ENCODE measurements around the gene MED16. TPM values are rescaled to one million over a fixed set of nuclear protein-coding genes. Genes with fewer than 3 reads are reported as not detected.

MED16 gene
- total RNA-seq, 1 donor from 2014 or later: 28.8 TPM

DNA sequence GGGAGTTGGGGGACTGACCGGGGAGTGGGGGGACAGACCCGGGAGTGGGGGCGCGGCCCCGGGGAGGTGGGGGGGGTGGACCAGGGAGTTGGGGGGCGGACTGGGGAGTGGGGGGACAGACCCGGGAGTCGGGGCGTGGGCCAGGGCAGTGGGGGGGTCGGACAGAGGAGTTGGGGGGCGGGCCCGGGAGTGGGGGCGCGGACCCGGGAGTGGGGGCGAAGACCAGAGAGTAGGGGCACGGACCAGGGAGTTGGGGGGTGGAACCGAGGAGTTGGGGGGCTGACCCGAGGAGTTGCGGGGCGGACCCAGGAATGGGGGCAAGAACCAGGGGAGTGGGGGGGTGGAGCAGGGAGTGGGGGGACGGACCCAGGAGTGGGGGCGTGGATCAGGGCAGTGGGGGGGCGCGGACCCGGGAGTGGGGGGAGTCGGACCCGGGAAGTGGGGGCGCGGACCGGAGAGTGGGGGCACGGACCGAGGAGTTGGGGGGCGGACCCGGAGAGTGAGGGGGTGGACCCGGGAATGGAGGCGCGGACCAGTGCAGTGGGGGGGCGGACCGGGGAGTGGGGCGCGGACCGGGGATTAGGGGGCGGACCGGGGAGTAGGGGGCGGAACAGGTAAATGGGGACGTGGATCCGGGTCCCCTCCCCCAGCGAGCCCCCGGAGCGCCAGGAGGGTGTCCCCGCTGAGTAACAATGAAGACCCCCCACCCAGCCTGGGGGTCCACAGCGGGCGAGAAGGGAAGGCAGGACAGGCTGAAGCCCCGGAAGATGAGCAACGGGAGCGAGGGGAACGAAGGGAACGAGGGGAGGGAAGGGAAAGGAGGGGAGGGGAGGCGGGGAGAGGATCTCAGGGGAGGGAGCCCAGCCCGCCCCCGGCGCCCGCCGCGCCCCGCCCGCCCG, 19.4 kb upstream of the MED16 start:
- no peak for DNase-seq (ENCODE audit: low spot score)

DNA sequence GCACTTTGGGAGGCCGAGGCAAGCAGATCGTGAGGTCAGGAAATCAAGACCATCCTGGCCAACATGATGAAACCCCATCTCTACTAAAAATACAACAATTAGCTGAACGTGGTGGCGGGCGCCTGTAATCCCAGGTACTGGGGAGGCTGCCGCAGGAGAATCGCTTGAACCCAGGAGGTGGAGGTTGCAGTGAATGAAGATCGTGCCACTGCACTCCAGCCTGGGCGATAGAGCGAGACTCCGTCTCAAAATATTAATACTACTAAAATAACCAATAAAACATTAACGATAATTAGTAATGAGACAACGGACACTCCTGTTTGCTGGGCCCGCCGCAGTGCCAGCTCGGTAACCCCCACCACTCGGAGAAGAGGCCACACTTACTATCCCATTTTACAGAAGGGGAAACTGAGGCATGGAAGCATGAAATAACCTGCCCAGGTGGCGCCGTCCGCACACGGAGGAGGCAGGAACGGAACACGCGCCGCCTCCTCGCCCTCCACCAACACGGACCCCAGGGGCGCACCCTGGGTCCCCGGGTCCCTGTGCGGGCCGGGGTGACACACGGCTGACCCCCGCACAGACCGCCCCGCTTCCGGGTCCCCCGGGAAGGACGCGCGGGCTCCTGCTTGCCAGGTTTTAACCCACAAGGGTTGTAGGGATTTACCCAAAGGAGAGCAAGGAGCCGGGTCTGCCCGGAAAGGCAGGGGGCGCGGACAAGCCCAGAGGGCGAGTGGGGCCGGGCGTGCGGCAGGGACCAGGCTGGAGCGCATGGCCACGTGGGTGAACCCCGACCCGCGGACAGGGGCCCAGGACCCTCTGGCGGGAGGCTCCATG, 18.4 kb upstream of the MED16 start:
- DNase-seq (ENCODE audit: low spot score): no peak

DNA sequence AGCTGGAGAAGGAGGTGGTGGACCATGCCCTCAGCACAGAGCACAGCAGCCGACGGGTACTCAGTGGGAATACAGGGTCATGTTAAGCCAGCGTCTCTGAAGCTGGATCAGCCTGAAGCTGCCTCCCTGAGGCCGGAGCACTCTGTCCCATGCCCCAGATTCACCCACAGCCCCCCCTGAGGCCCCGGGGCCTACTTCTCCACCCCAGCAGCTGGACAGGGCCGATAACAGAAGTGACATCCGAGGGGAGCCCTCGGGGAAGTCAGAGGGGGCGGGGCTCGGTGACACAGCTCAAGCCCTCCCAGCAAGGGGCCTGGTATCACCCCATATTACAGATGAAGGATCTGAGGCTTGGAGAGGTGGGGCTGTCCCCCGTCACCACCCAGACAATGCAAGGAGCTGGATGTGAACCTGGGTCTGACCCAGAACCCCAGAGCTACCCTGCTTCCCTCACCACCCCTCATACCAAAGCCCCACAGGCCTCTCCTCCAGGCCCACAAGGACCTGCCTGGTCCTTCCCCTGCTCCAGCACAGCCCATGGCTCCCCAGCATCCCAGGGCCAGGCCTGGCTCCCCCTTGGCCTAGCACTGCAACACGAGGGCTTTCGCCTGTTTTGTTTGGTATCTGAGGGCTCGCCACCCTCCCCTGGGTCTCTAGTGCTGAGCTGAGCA, 14.3 kb upstream of the MED16 start:
- no peak for DNase-seq (ENCODE audit: low spot score)

DNA sequence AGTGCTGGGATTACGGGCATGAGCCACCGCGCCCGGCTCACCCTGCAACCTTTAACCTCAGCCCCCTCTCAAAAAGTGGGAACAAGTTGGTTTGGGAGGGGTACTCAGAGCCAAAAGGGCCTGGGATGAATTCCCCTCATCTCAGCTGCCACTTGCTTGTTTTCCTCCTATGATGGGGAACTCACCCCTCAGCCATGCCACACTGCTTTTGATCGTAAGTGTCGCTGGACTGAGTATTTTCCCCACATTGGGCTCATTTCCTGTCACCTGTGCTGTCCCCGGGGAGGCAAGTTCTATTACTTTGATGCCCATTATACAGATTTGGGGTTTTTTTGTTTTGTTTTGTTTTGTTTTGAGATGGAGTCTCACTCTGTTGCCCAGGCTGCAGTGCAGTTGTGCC, 13.5 kb upstream of the MED16 start:
- DNase-seq (ENCODE audit: low spot score): no peak

DNA sequence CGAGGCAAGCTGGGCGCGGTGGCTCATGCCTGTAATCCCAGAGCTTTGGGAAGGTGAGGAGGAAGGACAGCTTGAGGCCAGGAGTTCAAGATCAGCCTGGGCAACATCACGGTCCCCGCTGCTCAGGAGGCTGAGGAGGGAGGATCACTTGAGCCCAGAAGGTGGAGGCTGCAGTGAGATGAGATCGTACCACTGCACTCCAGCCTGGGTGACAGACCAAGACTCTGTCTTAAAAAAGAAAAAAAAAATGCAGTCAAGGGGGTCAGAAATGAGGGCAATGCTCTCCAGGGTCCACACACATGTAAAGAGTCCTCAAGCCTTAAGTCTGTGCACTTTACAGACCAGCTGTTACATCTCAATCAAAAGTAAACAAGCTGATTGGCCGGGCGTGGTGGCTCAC, 11.6 kb upstream of the MED16 start:
- no peak for DNase-seq (ENCODE audit: low spot score)

DNA sequence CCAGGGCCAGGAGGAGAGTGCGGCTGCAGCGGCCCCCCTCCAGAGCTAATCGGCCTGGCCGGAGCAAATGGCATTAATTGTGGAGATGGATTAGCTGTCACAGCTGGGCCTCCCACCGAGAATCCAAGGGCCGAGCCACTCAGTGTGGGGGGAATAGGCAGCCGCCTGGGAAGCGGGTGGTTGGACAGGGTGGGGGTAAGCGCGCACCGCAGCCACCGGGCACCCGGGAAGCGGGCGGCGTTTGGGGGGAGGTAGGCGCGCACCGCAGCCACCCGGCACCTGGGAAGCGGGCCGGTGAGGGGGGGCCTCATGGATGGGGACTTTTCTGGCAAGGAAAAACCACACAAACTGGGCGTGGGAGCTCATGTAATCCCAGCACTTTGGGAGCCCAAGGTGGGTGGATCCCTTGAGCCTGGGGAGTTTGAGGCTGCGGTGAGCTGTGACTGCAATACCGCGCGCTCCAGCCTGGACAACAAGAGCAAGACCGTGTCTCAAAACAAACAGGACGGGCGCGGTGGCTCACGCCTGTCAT, 10.3 kb upstream of the MED16 start:
- no peak for DNase-seq (ENCODE audit: low spot score)

DNA sequence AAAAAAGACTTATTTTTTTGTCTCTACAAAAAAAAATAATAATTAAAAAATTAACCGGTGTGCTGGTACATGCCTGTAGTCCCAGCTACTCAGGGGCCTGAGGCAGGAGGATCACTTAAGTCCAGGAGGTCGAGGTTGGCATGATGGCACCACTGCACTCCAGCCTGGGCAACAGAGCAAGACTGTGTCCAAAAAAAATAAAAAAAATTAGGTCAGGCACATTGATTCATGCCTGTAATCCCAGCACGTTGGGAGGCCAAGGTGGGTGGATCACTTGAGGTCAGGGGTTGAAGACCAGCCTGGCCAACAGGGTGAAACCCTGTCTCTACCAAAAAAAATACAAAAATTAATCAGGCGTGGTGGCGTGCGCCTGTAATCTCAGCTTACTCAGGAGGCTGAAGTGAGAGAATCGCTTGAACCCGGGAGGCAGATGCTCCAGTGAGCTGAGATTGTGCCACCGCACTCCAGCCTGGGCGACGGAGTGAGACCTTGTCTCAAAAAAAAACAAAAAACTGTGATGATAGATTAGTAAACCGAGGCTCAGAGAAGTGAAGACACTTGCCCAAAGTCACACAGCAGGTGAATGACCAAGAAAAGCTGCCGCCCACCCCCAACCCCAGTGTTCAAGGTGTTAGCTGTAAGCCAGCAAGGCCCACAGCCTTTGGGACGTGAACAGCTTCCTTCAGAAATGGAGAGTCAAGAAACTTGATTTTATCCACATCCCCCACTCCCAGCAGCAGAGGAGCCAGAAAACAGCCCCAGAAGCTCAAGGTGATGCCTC, 9.6 kb upstream of the MED16 start:
- no peak for DNase-seq (ENCODE audit: low spot score)

DNA sequence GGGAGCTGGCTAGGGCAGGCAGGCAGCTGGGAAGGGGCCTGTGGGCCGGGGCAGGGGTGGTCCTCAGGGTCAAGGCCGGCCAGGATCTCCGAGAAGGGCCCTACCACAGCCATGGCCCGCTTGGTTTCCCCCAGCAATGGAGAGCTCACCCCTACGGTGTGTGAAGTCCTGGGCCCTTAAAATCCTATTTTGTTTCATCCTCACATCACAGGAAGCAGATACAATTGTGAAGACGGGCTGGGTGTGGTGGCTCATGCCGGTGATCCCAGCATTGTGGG, 9.0 kb upstream of the MED16 start:
- DNase-seq (ENCODE audit: low spot score): no peak

DNA sequence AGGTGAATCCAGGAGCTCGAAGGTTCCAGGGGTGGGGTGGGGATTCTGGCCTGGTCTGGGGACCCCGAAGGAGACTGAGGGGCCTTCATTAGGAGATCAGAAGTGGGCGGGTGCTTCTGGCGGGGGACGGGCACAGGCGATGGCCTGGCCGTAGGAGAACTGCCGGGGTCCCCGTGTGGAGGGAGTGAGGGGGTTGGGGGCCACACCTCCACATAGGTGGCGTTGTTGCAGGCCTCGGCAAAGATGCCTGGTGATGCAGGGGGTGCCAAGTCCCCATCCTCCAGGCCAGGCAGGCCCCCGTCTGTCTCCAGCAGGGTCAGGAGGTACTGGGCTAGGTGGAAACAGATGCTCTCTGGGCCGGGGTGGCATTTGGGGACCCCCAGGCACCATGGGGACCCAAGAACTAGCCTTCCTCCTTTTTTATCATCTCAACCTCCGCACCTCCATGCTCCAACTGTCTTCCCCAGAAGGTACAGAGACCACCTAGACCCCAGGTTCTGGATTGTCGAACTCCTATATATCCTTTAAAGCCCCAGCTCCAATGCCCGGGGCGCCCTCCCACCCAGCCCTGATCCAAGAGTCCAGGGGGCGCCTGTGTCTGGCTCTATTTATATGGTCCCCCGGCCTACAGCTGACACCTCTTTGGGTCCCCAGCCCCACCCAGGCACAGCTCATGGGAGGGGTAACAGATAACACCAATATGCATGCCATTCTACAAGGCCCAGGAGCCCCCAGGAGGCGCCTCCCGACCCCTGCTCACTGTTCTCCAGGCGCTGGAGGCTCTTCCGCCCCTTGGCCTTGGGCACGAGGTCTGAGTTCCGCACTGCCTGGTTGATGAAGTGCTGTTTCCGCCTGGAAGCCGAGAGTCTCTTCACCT, 8.5 kb upstream of the MED16 start:
- DNase-seq (ENCODE audit: low spot score): no peak

DNA sequence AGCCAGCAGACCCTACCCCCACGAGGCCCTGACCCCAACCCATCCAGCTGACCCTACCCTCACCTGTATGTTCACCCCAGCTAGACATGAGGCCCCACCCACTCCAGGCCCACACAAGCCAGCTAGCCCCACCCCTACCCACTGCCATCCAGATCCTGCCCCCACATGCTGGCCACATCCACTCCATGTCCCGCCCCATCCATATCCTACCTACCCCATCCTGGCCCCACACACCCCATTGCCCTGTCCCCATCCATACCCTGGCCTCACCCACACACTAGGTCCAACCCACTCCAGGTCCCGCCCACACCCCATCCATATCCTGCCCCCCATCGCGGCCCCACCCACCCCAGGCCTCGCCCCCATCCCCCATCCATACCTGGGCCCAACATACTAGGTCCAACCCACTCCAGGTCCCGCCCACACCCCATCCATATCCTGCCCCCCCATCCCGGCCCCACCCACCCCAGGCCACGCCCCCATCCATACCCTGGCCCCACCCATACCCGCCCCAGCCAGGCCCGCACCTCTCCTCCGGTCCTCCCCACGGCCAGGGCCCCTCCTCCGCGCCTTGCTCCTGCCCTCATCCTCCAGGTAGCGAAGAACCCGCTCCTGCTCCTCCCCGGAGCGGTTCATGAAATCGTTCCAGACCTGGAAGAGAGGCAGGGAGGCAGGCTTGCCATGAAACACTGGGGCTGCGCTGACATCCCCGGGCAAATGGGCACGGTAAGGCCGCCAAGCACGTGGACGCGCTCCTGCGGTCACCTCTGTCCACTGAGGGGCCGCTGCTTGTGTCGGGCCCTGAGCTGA, 7.5 kb upstream of the MED16 start:
- no peak for DNase-seq (ENCODE audit: low spot score)

DNA sequence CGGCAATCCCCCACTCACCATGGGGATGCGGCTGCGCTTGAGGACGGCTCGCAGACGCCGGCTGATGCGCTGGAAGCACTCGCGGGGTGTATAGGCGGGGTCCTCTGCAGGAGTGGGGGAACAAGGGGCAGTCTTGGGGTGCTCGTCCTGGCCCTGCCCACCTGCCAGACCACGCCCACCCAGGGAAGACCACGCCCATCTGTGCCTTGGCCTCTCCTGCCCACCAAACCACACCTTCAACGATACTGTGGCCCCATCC, 7.0 kb upstream of the MED16 start:
- no peak for DNase-seq (ENCODE audit: low spot score)

DNA sequence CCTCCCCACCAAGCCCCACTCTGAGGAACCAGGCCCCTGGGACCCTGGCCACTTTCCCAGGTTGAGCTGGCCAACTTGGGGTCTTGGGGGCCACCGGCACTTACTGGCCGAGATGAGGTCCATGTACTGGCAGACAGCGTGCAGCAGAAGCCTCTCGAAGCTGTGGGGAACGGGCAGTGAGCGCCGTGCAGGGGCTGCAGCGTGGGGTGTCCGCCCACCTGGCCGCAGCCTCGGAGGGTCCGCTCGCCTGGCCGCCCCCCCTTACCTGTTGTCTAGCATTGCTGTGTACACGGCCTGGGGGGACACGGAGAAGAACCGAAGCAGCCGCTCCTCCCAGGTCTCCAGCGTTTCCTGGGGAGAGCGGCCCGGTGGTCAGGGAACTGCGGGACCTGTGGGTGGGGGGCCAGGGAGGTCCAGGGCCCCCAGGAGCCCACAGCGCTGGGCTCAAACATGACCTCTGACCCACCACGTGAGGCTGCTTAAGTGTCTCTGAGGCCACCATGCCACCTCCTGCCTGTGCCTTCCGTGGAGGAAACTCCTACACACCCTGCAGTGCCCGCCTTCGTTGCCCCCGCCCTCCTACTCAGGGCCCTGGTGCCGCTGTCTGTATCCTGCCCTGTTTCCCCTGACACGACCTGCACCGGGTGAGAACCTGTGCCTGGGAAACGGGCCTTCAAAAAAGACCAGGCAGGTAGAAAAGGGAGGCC, 6.5 kb upstream of the MED16 start:
- no peak for DNase-seq (ENCODE audit: low spot score)

DNA sequence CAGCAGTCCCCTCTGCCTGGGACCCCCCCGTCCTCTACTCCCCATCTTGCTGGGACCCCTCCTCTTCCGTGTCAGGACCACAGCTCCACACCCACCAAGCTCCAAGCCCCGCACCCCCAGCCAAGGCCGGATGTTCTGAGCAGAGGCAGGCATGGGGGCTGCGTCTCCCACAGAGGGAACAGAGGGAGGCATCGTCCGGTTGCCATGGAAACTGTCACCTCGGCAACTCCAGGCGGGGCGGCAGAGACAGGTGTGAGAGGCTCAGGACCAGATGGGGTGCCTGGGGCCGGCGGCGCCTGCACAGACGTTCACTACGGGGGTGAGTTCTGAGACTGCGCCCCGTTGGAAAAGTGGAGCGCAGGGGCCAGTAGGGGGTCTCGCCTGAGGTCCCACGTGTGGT, 5.7 kb upstream of the MED16 start:
- DNase-seq (ENCODE audit: low spot score): no peak

DNA sequence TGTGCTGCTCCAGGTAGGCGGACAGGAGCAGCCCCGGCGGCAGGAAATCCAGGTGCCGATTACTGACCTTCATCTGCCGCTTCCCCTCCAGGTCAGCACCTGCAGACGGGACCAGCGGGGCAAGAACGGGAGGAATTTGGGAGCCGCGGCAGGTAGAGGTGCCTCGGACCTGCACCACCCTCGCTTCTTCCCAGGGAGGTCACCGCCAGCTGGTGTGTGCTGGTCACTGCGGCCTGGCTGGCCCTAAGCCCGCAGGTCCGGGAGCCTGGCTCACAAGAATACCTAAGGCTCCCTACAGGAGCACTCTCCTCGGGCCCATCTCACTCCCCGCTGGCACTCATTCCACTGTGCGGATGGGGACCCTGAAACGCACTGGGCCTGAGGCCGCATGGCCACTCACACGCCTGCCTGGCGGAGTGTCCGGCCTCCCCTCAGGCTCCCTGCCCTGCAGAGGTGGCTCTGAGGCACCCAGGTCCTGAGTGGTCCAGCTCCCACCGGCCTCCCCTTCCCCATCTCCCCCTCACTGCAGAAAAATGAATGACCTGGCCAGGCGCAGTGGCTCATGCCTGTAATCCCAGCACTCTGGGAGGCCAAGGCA, 4.6 kb upstream of the MED16 start:
- no peak for DNase-seq (ENCODE audit: low spot score)

DNA sequence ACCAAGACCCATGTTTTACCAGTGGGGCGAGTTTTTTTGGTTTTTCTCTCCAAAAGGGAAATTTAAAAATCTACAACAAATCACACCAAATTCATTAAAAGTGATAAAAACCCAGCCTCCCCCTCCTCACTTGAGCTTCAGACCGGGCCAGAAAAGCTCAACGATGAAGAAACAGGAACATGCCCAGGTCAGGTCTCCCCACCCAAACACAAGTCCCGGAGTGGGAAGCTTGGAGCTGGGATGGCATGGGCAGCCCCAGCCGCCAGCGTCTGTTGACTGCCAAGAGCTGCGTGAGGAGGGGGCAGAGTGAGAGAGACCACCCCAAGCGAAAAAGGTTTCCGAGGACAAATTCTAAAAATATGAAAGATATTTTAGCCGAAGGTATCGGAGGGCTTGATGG, 4.0 kb upstream of the MED16 start:
- DNase-seq (ENCODE audit: low spot score): no peak

DNA sequence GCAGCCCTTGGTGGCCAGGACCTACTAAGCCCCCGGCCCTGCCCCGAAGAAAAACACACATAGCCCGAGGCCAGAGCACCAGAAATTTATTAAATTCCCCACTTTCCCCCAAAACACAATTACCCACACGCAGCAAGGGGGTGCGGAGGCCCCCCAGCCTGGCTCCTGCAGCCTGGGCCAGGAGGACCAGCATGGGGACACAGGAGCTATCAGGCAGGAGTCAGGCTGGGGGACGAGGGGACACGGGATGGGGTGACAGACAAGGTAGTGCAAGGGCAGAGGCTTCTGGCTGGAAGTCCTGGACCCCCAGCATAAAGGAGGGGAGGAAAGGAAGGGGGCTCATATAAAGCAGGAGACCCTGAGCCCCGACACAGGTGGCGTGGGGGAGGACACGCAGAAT, 3.4 kb upstream of the MED16 start:
- DNase-seq (ENCODE audit: low spot score): no peak

DNA sequence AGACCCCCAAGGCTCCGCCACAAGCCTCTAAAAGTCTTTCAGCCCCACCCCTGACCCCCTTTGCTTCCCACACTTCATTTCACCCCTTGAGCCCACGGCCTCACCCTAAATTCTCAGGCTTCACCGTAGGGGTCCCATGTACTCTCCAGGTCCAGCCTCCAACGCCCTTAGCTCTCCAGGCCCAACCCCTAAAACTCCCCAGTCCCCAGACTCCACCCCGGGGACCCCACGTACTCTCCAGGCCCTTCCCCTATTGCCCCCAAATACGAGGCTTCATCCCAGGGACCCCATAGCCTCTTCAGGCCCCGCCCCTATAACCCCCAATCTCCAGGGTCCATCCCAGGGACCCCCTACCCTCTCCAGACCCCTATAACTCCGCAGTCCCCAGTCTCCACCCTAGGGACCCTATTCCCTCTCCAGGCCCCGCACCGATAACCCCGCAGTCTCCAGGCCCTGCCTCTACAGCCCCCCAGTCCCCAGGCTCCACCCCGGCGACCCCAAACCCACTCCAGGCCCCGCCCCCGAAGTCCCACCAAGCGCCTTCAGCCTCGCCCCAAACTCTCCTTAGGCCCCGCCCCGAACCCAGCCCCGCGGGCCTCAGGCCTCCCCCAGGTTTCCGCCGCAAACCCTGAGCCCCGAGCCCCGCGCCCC, 619 bp downstream of the MED16 start:
- no peak for DNase-seq (ENCODE audit: low spot score)

Measured in mesenteric fat pad (tissue), 1 donor.